ENCODE results near the gene PRDM11.

Gene PRDM11

GRCh38 chr11:45232341-45233080, 86.1 kb downstream of the PRDM11 start:
- no peak for TF ChIP-seq CTCF (IDR thresholded peaks at IDR 0.05)
- Histone ChIP-seq H3K27ac (no peak overlapping the region), H3K4me3 (no peak overlapping the region)
- DNase-seq (ENCODE audit: low spot score): no peak

GRCh38 chr11:45233121-45233803, 86.8 kb downstream of the PRDM11 start:
- no peak overlapping the region for H3K27ac ChIP-seq
- DNase-seq (ENCODE audit: low spot score): peak; percentile 81
- TF ChIP-seq CTCF (IDR thresholded peaks at IDR 0.05): peak; percentile 68
- H3K4me3 ChIP-seq: no peak overlapping the region

- Histone ChIP-seq H3K4me3 (no peak overlapping the region), H3K27ac (no peak overlapping the region)
- peak; percentile 9 for TF ChIP-seq CTCF (IDR thresholded peaks at IDR 0.05)
- DNase-seq (ENCODE audit: low spot score): no peak
These were observed 87.3 kb downstream of the PRDM11 start for GRCh38 chr11:45233804-45234170.

GRCh38 chr11:45234306-45235006, 88.0 kb downstream of the PRDM11 start:
- H3K27ac ChIP-seq: no peak overlapping the region
- TF ChIP-seq CTCF (IDR thresholded peaks at IDR 0.05): no peak
- no peak overlapping the region for H3K4me3 ChIP-seq
- DNase-seq (ENCODE audit: low spot score): no peak

DNA sequence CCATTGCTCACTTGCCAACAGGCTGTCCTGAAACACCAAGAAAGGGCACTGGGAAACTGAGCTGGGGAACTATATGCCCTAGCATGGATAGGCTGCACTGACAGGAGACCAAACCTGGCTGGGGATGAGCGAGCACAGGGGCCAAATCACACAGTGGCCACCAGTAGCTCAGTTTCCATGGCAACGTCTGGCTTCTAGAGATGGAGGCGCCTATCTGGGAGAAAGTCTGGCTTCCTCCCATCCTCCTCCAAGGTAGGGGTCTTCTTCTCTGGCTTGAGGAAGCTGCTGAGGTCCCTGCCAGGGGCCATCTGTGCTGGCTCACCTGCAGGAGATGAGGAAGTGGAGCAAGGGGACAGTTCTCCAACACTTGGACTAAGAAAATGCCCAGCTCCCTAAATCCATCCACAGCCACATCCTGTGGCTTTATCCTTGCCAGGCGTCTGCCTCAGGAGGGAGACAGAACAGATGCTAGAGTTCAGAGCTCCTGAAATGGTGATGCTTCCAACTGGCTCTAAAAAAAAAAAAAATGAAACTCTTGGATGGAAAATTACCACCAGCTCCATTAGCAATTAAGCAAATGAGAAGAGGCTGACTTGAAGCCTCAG, 91.4 kb downstream of the PRDM11 start:
- no peak for TF ChIP-seq CTCF (IDR thresholded peaks at IDR 0.05)
- no peak for DNase-seq (ENCODE audit: low spot score)
- H3K27ac ChIP-seq: no peak overlapping the region
- no peak overlapping the region for H3K4me3 ChIP-seq

GRCh38 chr11:45238724-45239123, 92.3 kb downstream of the PRDM11 start:
- Histone ChIP-seq H3K4me3 (no peak overlapping the region), H3K27ac (no peak overlapping the region)
- TF ChIP-seq CTCF (IDR thresholded peaks at IDR 0.05): no peak
- DNase-seq (ENCODE audit: low spot score): no peak
